HT1080 (cell line): ENCODE measurements around the gene INPP4B. TPM values are rescaled to one million over a fixed set of nuclear protein-coding genes. Genes with fewer than 3 reads are reported as not detected.

Experiments
- DNase-seq: peaks from one replicate; pipeline ENCODE4 v3.0.0-alpha.2; 2015; ENCODE audit warnings: low read depth
- total RNA-seq: library from RNA; depleted of rRNA; stranded (reverse); fragments of >200 nt; shearing (Covaris generic); gene quantifications from 2 replicates; pipeline ENCODE4 v1.2.3, GENCODE V29; 2014

Gene INPP4B
- total RNA-seq, 1 experiment from 2014 or later: 9.3 TPM

DNA sequence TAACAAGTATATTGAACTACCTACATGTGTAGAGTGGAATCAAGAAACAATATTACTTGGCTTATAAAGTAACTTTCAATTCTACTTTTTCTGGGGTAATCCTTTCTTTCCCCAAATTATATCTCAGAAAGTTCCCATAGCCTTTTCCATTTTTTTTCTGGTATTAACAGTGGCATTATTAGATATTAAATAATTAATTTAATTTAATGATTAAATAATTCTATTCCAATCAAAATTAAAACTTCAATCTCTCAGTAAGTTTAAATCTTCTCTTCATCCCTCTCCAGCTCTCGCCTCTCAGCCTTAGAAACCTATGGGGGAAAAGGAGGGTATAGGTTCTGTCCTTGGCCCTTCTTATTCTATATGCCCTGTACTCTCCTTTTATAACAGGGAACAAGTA, 262.4 kb downstream of the INPP4B start:
- no peak for DNase-seq

DNA sequence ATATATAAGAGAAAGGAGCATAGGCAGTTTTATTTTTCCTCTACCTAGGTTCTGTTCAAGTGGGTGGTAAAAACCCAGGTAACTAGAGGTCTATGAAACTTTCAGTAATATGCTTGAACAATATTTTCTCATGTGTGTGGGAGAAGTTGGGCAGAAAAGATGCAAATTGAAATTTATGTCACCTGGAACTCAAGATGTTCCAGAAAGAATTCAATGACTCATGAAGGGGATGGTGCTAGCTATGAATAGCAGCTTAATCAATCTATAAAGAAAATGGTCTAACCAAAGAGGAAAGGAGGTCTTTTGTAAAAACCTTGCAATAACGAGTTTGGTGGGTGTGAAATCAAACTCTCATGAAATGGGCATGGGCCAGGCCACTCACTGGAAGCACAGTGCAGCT, 263.8 kb downstream of the INPP4B start:
- DNase-seq: no peak

DNA sequence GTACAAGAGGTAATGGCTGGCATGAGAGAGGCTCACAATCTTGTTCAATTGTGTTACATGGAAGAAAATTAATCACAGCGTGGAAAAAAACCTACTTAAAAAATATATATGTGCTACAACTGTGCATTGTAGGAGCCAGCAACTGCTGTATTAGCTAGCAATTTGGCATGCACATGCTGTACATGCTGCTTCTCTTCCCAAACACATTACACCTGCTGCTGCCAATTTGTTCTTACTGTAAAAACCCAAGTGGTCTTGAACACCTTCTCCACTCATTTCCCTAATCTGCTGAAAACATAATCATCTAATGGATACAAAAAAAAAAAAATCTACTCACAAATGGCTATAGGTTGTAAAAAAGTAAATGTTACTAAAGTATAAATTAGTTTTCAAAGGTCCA, 264.2 kb downstream of the INPP4B start:
- DNase-seq: no peak

DNA sequence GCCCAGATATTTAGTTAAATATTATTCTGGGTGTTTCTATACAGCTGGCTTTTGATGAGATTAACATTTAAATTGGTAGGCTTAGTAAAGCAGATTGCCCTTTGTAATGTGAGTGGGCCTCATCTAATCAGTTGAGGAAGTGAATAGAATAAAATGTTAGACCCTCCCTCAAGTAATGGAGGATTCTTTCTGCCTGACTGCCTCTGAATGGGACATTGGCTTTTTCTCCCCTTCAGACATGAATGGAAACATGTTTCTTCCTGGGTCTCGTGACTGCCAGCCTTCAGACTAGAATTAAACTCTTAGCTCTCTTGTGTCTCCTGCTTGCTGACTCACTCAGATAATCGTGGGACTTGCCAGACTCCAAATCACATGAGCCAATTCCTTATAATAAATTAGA, 266.7 kb downstream of the INPP4B start:
- peak; percentile 5 for DNase-seq

DNA sequence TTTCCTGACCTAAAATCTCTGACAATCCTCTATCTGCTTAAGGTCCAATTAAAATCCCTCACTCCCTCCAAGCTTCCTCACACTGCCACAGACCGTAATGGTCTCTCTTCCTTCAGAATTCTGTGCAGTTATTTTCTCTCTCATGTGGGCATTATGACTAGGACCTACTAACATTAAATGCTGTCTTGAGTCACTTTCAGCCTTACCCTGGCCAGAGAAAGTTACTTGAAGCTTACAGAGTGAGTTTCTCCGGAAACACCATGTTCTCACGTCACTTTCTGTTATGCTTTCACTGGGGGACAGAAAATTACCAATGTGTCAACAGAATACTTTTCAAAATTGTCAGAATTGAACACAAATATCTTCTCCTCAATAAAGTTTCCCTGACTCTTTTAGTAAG, 271.8 kb downstream of the INPP4B start:
- no peak for DNase-seq

DNA sequence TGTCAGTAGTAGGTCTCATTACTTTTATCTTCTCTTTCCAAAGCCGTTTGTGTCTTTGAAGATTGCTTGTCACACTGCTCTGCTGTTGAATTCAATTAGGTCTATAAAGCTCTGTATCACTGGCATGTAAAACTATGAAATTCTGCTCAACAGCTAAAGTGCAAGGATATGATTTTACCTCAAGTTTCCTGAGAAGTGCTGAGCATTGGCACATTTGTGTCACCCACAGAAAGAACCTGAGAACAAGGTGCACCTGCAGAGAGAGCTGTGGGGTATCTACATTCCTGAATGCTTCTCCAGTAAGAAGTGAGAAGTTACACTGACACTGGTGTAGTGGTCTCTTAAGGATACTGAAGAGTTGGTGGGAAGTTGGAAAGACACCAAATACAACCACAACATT, 274.0 kb downstream of the INPP4B start:
- no peak for DNase-seq

DNA sequence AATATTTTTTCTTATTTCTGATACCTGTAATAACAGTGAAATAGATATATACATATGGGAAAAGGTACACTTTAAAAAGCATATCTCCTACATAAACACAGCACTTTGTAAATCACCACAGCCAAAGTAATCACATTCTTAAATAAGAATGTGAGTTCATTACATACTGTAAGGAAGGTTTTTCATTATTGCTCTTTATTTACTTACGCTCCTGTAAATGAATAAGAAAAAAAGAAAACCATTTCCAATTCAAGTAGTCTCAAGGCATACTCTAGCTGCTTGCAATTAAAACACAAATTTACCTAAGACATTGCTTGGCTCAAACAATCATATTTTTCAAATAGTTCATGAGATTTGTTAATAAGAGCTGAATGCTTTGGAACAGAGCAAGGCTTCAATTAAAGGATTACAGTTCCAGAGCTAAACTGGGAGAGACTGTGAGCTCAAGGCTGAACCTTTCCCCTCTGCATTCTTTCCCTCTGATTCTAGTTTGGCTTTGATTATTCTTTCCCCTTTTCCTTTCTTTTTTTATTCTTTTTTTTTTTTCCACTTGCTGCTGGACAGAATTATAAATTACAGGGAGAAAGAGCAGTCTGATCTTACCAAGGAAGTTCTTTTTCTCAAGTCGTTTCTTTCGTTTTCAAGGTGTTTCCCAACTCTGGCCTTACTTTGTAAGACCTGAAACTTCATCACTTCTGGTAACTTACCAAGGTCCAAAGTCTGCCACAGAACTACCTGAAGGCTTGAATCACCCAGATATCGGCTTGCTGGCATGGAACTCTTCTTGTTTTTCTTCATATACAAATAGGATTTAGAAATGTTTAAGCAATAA, 278.3 kb downstream of the INPP4B start:
- no peak for DNase-seq

DNA sequence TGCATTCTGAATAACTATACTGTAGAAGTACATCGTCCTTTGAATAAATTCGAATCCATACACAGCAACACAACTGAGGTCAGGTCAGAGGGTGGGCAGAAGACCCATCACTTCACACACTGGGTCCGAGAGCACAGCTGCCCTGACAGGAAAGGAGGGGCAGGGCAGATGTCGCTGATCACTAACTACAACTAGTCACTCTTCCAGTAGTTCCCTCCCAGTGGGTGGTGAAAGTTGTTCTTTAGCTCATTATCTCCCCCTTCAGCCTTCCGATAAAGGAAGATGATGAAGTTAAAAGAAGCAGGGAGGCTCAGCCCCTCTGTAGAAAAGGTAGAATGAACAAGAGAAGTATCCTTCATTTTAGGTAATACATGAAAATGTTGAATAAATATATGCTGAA, 278.9 kb downstream of the INPP4B start:
- DNase-seq: no peak

DNA sequence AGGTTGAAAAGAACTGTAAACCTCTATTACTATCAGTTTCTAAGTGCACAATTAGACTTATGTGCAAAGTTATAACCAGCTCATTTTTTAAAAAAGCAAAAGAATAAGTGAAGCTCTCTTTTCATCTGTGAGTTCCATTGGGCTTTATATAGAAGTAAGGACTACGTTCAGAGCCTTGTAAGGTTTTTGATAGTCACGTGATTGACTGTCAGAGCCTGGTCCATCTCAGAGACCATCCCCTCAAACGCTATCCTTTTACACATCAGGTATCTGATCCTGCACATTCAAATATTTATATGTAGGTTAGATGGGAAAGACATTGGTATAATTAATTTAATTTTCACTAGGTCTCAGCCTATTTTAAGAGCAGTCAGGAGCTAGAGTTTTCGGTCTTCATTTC, 279.3 kb downstream of the INPP4B start:
- DNase-seq: no peak

DNA sequence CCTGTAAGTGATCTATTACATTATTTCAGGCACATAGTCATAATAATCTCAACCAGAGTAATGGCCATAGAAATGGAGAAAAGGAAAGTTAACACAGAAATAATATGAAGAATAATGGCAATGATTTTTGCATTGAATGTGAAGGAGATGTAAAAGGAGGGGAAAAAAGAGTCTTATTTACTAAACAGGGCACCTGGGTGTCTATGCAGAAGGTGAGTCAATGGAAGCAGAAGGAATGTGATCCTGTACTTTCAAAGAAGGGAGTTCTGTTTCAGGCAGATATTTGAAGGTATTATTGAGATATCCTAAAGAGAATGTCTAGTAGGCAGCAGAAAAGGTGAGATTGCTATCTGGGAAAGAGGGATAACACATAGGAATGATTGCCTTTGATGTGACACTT, 279.9 kb downstream of the INPP4B start:
- DNase-seq: no peak

DNA sequence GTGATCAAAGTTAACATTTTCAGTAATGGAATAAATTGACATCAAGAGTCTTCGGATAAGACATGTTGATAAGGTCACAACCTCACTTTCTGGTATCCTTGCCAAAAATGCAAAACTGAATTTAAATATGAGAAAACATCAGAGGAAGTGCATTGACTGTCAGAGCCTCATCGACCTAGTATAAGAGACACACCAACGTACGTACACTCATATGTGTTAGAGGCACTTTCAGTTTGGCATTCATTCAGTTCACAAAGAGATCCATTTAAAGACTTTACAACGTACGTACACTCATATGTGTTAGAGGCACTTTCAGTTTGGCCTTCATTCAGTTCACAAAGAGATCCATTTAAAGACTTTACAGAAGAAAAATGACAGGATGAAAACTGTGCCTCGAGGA, 280.3 kb downstream of the INPP4B start:
- DNase-seq: no peak

DNA sequence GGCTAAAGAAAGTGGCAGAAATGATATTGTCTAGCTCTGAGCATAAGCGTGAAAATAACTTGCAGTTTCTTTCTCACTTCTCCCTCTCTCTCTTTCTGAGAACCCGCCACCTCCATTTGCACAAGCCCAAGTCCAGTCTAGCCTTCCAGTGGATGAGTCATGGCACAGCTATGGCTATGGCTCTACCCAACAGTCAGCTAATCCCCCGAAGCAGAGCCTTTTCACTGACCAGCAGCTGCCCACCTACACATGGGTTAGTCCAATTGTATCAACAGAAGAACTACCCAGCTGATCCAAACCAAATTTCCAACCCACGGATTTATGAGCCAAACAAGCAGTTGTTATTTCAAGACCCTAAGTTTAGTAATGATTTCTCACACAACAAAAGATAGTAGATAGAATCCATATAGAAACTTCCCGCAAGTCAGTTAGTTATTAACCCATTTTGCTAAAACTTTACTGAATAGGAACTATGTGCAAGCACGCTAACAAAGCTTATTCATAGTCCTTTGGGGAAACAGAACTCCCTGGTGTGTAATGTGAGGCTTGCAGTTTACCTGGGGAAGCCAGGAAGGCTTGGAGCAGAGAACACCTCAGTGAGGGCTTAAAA, 282.3 kb downstream of the INPP4B start:
- peak; percentile 51 for DNase-seq

DNA sequence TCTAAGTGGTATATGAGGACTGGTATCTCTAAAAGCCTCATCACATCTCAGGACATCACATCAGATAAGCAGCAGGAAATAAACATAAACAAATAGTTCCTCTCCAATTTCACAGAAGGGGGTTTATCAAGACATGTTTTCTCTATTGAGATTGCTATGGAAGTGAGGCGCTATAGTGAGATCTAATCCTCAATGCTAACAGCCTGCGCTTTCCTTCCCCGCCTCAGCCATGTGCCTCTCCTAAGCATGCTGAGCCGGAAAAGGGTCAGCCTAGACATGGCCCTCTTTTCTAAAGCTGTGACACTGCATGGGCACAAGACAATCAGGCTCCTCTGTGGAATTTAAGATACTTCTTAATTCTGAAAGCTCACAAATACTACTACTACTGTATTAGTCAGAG, 286.1 kb downstream of the INPP4B start:
- DNase-seq: no peak

DNA sequence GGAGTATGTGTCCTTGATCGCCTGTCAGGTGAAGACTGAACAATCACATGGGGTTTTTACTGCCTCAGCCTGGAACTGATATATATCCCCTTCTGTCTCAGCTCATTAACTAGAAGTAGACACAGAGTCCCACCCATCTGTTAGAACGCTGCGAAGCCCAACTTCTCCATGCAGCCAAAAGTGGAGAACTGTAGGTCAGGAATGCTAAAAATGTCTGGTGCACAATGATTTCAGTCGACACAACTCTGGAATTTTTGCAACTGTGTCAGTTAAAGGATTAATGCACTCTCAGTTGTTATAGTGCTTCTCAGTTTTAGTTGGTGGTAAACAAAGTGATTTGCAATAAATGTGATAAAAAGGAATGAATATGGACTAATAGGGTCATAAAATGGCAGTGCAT, 287.2 kb downstream of the INPP4B start:
- no peak for DNase-seq

DNA sequence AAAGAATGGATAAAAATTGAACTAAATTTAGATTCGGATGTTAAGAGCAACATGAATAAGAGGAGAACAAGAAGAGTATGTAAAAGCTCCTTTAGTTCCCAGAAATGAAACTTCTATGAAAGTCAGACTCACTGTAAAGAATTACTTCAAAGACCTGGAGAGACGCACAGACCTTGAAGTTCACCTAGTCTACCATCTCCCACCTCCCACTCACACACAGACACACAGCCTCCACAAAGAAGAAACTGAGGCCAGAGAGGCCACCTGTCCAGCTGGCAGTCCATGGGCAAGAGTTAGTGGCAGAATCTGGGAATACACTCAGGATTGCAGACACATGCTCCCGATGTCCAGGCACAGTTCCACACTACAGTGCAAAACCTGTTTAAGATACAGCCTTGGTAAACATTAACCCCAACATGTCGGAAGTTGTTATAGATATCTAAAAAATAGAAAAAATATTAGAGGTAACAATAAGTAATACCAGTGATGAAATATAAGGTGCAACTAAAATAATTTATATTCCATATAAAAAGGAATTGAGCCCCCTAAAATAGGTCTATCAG, 288.8 kb downstream of the INPP4B start:
- no peak for DNase-seq

DNA sequence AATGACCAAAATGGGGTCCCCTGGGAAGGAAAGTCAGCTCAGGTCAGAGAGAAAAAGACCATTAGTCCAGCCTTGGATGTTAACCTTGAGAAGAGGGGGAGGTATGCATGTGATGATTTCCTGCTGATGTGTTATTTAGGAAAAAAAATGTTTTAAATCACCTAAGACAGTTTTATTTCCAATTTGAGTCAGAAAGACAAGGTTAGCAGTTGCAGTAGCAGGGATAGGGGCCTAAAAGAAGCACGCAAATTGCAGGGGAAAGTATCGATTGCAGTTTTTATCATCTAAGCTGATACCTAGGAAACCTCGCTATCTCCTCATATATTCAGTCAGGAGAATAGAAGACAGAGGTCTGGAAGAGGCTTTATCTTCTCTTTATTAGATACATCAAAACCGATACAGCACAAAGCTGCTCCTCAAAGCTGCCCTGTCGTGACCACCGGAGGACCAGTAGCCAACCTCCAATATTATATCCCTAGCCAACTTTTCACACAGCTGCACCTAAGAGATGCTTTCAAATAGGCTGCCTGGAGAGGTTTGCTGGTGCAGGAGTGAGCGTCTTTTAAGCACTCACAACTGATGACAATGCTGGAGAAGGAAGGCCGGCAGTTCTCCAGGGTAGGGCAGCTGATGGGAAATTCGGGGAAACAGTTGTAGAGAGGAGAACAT, 289.4 kb downstream of the INPP4B start:
- no peak for DNase-seq

DNA sequence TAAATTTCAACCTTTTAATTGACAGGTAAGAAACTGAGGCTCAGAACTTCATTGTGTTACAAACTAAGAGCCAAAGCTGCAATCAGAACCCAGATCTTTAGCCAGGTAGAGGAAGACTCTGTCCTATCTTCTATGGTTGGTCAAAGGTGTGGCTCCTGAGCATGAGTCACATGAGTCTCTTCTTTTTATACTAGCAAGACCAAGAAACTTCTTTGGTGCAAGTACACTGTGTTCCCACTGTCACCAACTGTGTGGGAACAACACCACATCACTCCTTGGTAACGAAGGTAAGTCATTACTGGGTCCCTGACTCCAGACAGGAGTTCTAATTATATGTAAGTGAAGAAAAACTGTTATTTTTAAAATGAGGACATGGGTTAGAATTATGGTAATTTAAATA, 290.1 kb downstream of the INPP4B start:
- no peak for DNase-seq

DNA sequence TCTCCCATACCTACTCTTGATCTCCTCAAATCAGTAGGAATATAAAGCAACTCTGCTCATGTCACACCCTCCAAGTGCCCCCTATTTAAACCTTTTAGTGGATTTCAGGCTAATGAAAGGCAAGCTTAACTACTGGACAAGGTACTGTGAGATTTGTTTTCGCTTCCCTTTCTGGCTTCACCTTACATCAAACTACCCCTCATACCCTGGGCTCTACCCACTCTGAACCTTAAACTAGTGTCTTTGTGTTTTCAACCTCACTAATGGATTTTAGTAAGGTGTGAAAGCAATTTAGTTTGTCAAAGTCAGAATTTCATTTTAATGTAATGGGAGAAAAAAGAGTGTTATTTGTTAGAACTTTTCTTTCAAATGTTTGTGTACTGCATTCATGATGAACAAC, 291.7 kb downstream of the INPP4B start:
- DNase-seq: no peak

DNA sequence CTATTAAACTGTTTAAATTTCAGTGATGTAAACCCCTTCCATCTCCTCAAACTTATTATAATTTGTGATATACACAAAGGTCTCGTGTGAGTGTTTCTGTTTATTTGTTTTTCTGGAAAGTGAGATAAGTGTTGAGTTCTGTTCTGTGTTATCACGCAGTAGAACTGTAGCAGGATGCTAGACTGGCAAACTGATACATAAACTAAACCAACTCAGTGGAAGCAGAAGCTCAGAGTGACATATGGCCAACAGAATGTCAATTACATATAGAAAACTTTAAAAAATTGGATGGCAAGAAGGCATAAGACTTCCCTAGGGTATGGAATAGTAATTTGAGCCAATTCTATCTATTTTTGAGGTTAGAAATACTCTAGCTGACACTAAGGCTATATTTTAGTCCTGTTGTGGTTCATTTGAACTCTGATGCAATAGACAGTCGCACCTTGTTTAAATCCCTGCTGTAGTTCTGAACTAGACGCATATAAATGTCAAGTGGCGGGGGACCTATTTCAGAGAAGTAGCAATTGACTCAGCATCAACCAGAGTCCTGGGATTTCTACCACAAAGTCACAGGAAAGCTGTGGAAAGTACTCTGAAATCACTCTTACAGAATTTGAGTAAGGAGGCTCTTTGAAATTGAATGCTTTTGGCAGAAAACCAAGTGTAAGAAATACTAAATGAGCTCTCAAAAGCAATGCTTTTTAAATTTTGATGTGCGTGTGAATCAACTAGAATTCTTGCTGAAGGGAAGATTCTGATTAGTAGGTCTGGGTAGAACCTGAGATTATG, 294.4 kb downstream of the INPP4B start:
- DNase-seq: no peak

DNA sequence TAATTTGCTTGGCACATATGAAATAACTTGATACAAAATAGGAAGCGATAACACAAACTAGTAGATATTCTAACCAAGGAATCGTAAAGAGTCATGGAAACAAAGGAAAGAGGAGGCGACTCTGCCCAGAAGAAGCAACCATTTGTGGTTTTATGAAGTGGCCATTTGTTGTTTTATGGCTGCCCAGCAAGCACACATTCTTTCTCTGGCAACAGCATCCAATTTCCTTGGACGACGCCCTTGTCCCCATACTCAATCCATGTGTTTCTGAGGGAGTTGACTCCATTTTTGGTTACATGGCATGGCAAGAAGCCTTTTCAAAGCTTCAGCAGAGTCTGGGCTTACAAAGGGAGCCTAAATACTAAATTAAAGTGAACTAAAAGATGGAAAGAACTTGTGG, 295.1 kb downstream of the INPP4B start:
- DNase-seq: peak; percentile 31

DNA sequence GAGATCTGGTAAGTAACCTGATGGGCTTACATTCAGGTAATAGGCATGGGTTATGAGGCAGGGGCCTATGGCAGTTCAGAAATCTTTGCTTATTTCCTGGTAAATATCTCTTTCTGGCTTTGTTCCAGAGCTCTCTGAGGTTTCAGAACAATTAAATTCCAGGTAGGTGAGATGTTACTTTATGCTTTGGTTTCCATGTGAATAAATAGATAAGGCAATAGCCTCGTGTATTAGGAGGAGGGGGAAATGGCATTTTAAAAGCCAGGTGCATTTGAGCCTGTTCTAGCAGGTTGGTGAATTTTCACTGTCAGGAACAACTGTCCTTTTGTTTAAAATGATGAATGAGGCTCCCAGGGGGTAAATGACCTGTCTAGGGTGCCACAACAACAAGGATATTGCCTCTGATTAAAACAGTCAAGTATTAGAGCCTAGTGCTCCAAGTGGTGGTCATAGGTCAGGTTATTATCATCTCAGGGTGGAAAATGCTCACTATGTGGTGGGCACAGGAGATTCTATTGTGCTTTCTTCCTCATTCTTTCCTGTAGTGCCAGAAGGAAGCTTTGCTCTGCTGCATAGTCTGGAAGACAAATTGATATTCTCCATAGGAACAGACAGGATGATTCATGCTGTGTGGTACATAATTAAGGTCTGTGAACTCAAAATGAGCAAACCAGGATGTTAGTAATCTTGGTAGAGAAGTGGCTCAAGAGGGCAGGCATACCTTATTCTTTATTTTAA, 296.2 kb downstream of the INPP4B start:
- DNase-seq: peak; percentile 96
